ENCODE measurements around the gene WWOX.

The WWOX gene

GRCh38 chr16:79045191-79045590 is 945.7 kb downstream of the WWOX start:
- H3K27me3 ChIP-seq (ENCODE audit: insufficient read depth, low read depth), result no peaks in the 10 kb centered on the region
- no peak overlapping the region for H3K4me3 ChIP-seq (IDR thresholded peaks at IDR 0.05; ENCODE audit: insufficient read depth, low read depth, low read length)
- H3K4me2 ChIP-seq, result no peak overlapping the region
- H3K36me3 ChIP-seq (ENCODE audit: insufficient read depth), result no peaks in the 10 kb centered on the region
- no peaks in the 10 kb centered on the region for H3K4me1 ChIP-seq (ENCODE audit: low read depth, poor library complexity, severe bottlenecking)
- no peak overlapping the region for H2AFZ ChIP-seq (ENCODE audit: low read depth)
- H3K27ac ChIP-seq, result no peak overlapping the region
- TF ChIP-seq CTCF (conservative IDR thresholded peaks at IDR 0.05; ENCODE audit: low read depth, low read length), result no peak
- no peak overlapping the region for H3K9ac ChIP-seq
- no peaks in the 10 kb centered on the region for H3K79me2 ChIP-seq (ENCODE audit: insufficient read depth, low read depth)
- H4K20me1 ChIP-seq (ENCODE audit: insufficient read depth), result no peaks in the 10 kb centered on the region

- no peaks in the 10 kb centered on the region for H3K36me3 ChIP-seq (ENCODE audit: insufficient read depth)
- H3K4me1 ChIP-seq (ENCODE audit: low read depth, poor library complexity, severe bottlenecking), result no peaks in the 10 kb centered on the region
These were observed 947.9 kb downstream of the WWOX start for GRCh38 chr16:79047337-79047736.

GRCh38 chr16:79049040-79049439 is 949.6 kb downstream of the WWOX start:
- Histone ChIP-seq H3K9ac (no peak overlapping the region), H3K36me3 (ENCODE audit: insufficient read depth) (no peaks in the 10 kb centered on the region), H3K27ac (no peak overlapping the region), H3K4me1 (ENCODE audit: low read depth, poor library complexity, severe bottlenecking) (no peaks in the 10 kb centered on the region), H2AFZ (ENCODE audit: low read depth) (no peak overlapping the region), H4K20me1 (ENCODE audit: insufficient read depth) (no peaks in the 10 kb centered on the region), H3K4me2 (no peak overlapping the region), H3K79me2 (ENCODE audit: insufficient read depth, low read depth) (no peaks in the 10 kb centered on the region), H3K27me3 (ENCODE audit: insufficient read depth, low read depth) (no peaks in the 10 kb centered on the region), H3K4me3 (IDR thresholded peaks at IDR 0.05; ENCODE audit: insufficient read depth, low read depth, low read length) (no peak overlapping the region)
- TF ChIP-seq CTCF (conservative IDR thresholded peaks at IDR 0.05; ENCODE audit: low read depth, low read length), result no peak

More at GRCh38 chr16:79047337-79047736, 947.9 kb downstream of the WWOX start:
- Histone ChIP-seq H3K79me2 (ENCODE audit: insufficient read depth, low read depth) (no peaks in the 10 kb centered on the region), H3K4me2 (no peak overlapping the region), H2AFZ (ENCODE audit: low read depth) (no peak overlapping the region), H4K20me1 (ENCODE audit: insufficient read depth) (no peaks in the 10 kb centered on the region), H3K9ac (no peak overlapping the region), H3K27ac (no peak overlapping the region), H3K27me3 (ENCODE audit: insufficient read depth, low read depth) (no peaks in the 10 kb centered on the region), H3K4me3 (IDR thresholded peaks at IDR 0.05; ENCODE audit: insufficient read depth, low read depth, low read length) (no peak overlapping the region)
- no peak; the same call in 1 of the 2 replicates for TF ChIP-seq CTCF (conservative IDR thresholded peaks at IDR 0.05; ENCODE audit: low read depth, low read length)

GRCh38 chr16:79050063-79050462 is 950.6 kb downstream of the WWOX start:
- no peak overlapping the region for H3K4me3 ChIP-seq (IDR thresholded peaks at IDR 0.05; ENCODE audit: insufficient read depth, low read depth, low read length)
- H4K20me1 ChIP-seq (ENCODE audit: insufficient read depth), result no peaks in the 10 kb centered on the region
- H3K9ac ChIP-seq, result no peak overlapping the region
- no peak overlapping the region for H3K27ac ChIP-seq
- no peak overlapping the region for H3K4me2 ChIP-seq
- H3K27me3 ChIP-seq (ENCODE audit: insufficient read depth, low read depth), result no peaks in the 10 kb centered on the region
- no peak overlapping the region for H2AFZ ChIP-seq (ENCODE audit: low read depth)
- no peaks in the 10 kb centered on the region for H3K36me3 ChIP-seq (ENCODE audit: insufficient read depth)
- H3K4me1 ChIP-seq (ENCODE audit: low read depth, poor library complexity, severe bottlenecking), result no peaks in the 10 kb centered on the region
- H3K79me2 ChIP-seq (ENCODE audit: insufficient read depth, low read depth), result no peaks in the 10 kb centered on the region
- no peak for TF ChIP-seq CTCF (conservative IDR thresholded peaks at IDR 0.05; ENCODE audit: low read depth, low read length)

All from KMS-11 (cell line).